ENCODE measurements around the gene FOXC2.
A peak's percentile ranks its signal among the peaks of the same experiment; 100 is the strongest.

FOXC2 gene

DNA sequence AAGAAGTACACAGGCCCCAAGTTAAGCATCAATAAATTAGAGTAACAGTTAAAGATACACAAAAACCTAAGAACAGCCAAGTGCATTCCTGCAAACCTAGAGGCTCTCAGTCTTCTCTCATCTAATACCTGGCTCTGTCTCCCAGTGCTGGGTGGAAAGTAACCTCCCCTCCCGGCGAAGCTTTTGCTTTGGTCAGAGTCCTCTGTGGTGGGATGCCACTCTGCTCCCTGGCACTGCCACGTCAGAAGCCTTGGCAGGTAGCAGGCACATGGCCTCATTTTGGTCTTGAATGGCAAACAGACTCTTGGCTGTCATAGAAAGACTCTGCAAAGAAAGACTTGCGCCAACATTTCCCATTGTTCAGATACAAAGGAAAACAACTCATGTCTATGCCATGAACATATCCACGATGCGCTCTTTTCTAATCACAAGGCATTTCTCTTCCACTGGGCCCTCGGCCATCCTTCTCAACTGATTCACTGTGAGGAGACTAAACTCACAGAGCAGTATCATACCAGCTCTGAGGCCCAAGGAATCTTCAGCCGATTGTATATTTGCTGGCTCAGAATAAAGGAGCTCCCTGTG lies 32.8 kb upstream of the FOXC2 start:
- DNase-seq, result no peak

DNA sequence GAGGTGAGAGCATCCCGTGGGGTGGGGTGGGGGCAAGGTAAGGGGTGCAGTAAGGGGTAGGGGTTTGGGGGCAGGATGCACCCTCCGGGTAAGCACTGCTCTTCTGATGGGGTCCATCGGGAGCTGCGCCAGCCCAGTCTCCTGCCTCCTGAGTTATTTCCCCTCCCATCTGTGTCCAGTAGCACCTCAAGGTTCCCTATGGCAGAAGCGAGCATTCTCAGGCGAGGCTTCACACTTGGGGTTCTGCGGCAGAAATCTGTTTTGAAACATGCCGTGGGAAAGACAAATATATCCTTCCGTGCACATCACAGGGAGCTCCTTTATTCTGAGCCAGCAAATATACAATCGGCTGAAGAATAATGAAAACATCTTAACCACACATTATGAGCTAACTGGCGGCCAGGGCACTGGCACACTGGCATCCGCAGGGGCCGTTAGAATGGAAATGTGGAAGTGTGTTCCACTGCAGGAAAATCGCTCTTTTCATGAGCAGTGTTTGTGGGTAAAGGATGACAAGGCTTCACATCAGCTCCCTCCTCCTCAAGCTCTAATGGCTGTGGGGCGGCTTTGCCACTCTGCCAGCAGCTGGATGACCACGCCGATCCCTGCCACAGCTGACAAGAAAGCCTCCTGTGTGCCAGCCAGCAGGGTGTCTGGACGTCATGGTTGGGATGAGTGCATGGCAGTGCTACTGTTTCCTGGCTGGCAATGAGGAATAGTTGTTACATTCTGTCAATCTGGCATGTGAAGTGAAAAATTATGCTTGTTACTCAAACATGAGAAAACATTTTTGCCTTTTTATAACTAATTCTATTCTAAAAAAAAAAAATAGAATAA lies 31.6 kb upstream of the FOXC2 start:
- no peak for DNase-seq

DNA sequence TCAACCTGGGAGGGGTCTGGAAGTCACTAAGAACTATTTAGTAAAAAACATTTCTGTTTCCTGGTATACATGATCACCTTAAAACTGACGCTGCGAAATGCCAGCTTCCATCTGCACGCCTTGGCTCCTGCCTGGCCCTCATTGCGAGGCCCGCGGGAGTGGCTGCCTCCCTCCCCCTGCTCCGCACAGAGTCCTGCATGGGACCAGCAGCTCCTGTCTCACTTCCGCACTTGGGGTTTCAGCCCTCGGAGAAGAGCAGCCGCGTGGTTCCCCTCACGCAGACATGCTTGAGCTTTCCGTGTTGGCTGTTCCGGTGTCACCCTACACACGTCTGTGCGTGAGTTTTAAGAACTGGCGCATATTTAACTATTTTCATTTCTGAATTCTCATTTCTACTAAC lies 30.0 kb upstream of the FOXC2 start:
- DNase-seq, result no peak

DNA sequence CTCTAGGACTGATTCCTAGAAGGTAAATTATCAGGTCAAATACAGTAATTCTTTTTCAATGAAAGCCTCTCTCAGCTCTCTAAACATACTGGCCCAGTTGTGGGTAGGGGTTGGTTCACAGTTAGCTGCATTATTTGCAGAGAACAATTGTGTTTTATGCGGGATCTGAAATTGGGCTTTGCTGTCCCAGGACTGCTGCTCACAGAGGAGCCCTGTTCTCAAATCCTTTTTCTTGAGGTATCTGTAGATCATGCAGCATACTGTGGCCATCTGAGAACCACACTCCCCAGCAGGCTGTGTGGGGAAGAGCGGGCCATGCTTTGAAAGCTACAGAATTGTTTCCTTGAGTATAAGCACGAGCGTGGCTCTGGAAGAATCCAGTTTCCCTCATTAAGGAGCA lies 29.1 kb upstream of the FOXC2 start:
- DNase-seq, result no peak

DNA sequence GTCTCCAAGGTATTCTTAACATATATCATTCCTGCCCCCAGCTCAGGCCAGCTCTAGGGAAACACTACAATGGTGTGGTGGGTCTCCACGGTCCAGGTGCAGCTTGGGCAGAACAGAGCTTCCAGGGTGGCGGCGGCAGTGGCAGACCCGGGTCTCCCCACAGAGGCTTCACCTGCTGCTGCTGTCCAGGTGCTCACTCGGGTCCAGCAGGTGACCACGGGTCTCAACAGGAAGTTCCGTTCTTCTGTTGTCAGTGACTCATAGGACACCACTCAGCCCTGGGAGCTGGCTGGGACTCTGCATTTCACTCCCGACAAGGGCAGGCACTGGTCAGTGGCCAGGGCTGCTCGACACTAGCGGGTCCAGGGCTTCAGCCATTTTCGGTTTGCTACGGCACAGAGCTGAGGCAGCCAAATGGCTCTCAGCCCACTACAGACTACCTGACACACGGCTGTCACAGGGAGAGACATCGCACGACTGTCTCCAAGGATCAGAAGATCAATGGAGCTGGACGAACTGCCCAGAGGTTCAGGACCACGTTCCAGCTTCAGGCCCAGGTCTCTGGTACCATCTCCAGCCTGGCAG lies 28.3 kb upstream of the FOXC2 start:
- DNase-seq, result no peak

DNA sequence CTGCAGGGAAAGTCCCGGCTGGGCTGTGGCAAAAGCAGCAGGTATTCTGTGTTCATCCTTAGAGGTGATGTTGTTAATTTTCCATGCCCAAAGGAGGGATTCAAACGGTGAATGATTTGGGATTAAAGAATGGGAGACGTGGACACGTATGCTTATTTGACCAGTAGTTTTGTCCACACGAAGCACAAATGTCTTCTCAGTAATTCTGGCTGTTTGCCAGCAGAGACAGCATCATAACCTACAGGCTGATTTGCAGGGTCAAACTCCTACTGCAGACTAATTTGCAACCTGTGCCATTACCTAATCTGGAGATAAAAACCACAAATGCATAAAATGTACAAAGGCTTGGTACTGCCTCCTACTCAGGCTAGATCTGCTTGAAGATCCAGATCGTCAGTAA lies 25.7 kb upstream of the FOXC2 start:
- DNase-seq, result no peak

DNA sequence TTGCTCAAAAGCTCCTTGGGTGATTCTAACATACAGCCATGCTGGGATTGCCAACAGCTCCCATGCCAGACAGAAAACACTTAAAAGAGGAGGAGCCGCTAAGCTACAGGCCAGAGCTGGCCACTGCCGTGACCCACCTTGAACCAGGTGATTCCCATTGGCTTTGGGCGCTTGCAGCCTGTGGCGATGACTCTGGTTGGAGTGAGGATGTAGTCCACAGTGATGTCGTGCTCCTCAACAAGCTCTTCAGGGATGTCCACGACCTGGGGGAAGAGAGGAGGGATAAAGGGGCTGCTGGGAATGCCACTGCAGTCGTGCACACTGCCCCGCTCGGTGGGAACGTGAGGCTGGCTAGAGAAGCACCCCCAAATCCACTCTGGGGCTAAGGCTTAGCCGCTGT lies 25.1 kb upstream of the FOXC2 start:
- no peak for DNase-seq

DNA sequence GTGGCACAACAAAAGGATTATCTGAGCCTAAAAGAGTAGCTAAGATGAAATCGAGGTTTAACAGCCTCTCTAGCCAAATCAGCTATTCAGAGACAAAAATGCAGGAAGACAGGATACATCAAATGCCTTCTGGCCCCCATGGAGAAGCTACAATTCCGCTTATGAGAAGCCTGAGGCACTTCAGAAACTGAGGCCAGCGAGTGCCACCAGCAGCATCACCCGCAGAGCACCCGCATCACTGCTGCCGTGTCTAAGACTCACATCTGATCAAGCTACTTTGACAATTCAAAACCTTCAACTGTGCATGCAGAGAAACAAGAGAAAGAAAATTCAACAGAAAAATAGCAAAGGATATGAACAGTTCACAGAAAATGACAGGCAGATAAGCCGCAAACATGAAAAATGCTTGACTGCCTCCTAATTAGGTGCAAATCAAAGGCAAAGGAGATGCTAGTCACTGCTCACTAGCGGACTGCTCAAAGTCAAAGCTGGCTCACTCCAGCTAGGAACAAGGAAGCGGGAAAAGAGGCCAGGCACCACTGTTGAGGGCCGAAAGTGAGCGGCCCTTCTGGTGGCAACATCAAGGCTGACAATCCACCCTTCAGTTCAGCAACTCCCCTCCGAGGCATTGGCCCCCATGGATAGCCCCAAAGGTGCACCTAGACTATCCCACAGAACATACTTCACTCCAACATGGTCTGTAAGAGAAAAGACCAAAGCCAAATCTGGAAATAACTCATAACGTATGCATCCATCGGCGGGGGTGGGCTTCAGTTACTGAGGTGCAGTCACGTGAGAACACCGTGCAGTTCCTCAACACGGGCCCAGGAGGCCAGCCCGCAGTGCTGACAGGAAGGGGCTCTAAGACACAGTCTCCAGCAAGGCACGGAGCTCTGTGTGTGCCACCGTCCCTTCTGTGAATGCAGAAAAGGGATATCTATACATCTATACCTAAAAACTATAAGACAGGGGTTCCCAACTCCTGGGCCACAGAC lies 23.6 kb upstream of the FOXC2 start:
- no peak for DNase-seq

DNA sequence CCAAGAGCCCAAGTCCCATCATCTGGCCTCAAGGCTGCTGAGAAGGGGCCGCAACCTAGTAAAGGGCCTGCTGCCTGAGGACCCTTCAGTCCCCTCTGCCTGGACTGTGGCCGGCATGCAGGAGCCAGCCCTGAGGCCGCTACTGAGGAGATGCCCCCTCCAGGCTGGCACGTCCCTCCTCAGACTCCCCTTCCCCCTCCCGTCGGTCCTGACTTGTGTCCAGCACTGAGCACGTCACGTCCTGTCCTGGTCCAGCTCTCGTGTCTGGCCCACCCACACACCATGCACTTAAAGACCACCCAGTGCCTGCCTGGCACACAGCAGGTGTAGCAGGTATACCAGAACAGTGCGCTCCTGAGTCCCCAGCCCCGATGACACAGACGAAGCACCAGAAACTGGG lies 21.1 kb upstream of the FOXC2 start:
- DNase-seq, result no peak

DNA sequence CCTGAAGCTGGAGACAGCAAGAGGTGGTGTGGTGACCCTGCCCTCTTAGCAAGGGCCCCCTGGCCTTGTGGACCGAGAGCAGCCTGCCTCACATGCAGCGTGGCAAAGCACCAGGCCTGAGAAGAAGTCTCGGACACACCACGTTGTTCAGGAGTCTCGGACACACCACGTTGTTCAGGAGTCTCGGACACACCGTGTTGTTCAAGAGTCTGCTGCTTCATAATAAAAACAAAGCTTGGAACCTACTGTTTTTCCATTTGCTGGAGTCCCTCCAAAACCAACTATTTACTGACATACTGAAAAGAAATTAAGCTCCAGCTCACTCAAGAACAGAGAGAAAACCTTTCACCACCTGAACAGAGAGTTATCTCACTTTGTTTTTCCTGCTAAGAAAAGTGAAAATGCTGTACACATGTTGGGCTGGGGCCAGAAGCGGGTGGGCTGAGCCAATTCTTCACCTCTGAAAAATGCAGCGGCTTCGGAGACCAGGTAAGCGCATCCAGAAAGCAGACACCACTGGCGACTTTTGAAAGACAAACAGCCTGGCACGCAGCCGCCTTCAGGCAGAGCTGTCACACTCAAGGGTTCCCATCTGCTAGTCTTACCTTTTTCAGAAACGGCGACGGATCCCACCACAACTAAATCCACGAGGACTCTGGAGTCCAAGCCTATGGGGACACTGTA lies 20.5 kb upstream of the FOXC2 start:
- DNase-seq, result no peak

DNA sequence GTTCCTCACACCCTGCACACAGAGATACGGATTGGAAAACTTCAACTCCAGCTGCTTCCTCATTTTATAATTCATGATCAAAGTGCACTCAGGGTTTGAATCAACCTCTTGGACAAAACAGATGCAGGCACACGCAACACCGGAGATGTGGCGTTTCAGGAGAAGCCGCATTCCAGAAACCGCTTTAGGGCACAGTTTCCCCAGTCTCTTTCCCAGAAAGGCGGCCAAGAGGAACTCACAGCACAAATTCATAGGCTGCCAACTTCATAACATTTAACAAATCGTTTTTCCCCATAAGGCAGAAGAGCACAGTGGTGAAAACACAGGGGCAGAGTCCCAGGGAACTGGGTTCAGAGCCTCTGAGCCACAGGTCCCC lies 20.0 kb upstream of the FOXC2 start:
- DNase-seq, result no peak

DNA sequence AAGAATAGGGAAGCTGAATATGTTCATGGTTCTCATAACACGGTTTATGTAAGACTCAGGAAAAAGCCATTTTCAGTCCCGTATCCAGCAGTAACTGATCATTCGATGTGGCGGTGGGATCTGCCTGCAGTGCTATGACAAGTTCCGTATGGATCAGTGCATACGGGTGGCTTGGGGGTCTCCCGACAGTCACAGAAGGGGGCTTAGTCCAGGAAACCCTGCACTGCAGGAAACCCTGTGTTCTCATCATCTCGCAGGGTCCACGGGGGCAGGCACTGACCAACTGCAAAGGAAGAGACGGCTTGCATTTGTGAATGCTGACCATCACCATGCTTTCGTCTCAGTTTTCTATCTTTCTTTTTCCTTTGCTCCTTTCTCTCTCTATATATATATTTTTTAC lies 19.3 kb upstream of the FOXC2 start:
- no peak for DNase-seq

DNA sequence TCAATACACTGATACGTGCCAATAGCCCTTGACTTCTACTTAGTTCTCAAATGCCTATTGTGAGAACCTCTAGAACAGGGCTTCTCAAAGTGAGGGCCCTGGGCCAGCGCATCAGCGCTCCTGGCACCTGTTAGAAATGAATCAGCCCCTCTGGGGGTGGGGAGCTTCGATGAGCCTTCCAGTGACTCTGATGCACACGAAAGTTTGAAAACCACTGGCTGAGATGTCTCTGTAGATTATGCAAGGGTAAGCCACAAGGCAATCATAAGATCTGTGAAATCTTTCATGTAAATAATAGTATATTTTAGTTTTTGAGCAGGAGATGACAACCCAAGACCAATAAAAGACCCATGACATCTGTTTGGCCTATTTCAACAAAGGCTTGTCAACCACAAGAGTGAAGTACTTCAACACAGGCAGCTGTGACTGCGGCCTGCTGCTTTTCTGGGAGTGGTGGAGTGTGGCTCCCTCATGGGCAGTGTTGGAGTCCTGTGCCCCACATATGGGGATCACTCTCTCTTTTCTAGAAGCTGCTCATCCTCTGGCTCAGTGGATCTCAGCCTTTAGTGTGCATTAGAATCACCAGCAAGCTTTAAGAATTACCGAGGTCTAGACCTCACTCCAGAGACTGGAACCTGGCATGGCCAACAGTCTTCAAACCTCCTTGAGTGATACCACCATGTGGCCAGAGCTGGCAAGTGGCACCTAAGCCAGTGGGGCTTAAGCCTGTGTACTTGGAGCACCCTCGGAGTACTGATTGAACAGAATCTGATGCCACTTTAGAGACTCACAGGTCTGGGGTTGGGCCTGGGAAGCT lies 17.3 kb upstream of the FOXC2 start:
- no peak for DNase-seq

DNA sequence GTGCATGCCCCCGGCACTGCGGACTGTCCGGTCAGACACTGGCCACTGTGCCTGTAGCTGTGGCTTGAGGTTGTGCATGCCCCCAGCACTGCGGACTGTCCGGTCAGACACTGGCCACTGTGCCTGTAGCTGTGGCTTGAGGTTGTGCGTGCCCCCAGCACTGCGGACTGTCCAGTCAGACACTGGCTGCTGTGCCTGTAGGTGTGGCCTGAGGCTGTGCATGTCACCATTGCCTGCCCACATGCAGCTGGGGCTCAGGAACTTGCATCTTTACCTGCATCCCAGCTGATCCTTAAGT lies 16.8 kb upstream of the FOXC2 start:
- no peak for DNase-seq

DNA sequence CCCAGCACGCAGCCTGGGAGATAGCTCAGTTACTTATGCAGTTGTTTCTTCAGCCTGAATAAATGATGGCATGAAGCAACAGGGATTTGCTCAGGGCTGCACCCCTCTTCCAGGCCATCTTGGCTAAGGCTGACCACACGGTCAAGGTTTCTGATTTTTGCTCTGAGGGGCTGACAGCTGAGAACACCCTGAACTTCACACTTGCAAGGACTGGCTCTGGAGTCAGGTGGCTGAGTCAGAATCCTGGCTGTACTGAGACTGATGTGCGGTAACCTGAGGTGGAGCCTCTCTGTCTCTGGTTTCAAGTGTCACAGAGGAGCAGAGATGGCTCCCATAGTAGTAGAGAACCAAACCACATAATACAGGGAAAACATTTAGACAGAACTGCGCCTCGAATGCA lies 16.3 kb upstream of the FOXC2 start:
- DNase-seq, result no peak

DNA sequence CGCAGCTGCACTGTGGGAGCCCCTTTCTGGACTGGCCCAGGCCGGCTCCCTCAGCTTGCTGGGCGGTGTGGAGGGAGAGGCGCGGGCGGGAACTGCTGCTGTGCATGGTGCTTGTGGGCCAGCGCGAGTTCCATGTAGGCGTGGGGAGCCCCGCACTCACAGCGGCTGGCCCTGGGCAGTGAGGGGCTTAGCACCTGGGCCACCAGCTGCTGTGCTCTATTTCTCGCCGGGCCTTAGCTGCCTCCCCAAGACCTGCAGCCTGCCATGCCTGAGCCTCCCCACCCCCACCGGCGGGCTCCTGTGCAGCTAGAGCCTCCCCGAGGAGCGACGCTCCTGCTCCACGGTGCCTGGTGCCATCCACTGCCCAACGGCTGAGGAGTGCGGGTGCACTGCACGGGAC lies 13.3 kb upstream of the FOXC2 start:
- DNase-seq, result no peak

DNA sequence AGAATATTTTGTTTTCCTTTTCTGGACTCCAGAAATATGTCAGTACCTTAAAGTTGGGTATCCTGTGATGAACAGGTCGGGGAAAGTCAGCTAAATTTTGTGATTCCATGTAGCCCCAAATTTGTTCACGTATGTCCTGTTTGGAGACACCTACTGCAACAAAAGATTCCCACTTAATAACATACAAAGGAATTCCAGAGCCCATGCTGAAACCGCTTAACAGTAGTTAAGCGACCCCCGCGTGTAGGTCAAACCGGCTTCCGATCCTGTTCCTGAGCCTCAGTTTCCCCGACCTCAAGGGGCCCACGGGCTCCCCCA lies 12.1 kb upstream of the FOXC2 start:
- DNase-seq, result no peak

DNA sequence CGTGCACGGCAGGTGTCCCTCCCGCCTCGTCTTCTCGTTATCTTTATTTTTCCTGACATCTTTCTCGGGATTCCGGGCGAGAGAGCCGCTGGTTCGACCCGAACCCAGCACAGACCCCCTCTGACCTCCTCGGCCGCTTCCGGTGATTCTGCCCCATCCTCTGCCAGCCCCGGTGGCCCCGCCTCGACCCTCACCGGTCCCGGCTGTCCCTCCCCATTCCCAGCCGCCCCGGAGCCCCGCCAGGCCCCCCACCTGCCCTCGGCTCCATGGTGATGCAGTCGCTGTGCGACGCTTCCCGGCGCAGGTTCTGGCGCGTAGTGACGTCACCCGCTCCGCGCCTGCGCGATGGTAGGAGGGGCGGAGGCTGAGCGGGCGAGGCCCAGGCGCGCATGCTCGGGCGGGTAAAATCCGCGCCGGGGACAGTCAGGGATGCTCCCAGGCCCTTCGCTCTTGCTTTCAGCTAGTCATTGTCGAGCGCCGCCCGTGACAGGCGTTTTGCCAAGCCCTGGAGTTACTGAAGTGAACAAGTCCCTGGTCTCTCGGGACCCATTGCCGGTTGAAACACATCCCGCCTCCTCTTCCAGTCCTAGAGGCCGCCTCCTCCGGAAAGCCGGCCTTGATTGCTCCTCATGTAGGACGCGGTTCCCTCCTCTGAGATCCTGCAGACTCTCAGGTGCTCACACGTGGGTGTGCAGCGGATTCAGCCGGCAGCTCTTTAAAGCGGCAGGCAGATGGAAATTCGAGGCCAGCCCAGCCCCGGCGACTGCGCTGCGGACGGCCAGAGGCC lies 11.5 kb upstream of the FOXC2 start, which contains the start of gene MTHFSD:
MTHFSD (minus strand) TSS at position 319 of the 787 bp plus-strand sequence; CDS start at position 268, 51 bp downstream.
- peak; percentile 93 for DNase-seq

DNA sequence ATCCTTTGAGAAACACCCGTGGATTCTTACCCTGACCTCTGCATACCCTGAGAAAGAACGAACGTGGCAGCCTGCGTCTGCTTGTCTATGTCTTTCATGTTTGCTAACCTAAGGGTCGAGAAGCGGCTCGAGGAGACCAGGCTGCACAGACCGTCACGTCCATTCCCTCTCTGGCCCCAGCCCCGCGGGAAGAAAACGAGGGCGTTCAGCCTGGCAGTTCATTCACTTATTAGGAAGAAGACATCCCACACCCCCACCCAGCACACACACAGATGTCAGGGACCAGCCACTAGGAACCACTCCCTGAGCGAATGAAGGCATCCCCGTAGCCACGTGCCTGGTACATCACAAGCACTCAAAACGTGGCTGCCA lies 10.9 kb upstream of the FOXC2 start:
- no peak for DNase-seq

DNA sequence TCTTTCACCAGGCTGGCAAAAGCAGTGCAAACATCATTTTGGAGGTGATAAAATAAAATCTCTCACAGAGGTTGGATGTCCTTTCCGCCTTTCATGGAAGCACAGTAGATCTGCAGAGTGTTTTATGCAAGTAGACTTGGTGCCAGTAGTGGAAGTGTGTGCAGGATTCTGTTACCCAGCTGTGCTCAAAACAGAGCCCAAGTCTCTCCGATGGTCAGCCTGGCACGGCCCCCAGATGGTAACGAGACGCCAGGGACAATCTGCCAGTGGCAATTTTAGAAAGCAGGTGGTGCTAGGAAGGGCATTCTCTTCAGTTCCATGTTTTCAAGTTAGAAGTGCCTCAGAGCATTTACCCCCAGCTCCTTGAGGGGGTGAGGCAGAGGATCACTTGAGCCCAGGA lies 10.1 kb upstream of the FOXC2 start:
- no peak for DNase-seq

DNA sequence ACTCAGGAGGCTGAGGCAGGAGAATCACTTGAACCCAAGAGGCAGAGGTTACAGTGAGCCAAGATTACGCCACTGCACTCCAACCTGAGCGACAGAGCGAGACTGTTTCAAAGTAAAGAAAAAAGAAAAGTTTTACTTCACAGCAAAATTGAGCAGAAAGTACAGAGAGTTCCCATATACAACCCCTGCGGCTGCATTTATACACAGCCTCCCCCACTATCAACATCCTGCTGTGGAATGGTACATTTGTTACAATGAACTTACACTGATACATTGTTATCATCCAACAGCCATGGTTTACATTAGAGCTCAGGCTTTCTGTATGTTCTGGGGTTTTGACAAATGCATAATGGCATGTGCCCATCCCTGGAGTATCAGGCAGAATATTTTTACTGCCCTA lies 9.0 kb upstream of the FOXC2 start:
- DNase-seq, result no peak

Data from CD4-positive, alpha-beta T cell treated with Interferon gamma for 1 hour (primary cell).